LNCaP clone FGC (cell line): Measurements from ENCODE around the gene EIF2AK2.
A peak's percentile ranks its signal among the peaks of the same experiment; 100 is the strongest.

Experiments
- DNase-seq: peaks from one replicate; pipeline ENCODE4 v3.0.0-alpha.2; 2011; ENCODE audit warnings: low read depth
- H3K4me3 ChIP-seq: 2 replicates; pipeline ENCODE4 v1.5.1; 2011; ENCODE audit warnings: mild to moderate bottlenecking, low read depth, low read length, control low read depth
- CTCF ChIP-seq: IDR thresholded peaks from 2 replicates; pipeline ENCODE4 v1.5.1; 2012; ENCODE audit warnings: mild to moderate bottlenecking; ENCODE audit not compliant: control insufficient read depth, insufficient read depth; ENCODE audit errors: extremely low read depth

Gene EIF2AK2

GRCh38 chr2:37084797-37085196 is 72.0 kb downstream of the EIF2AK2 start:
- DNase-seq: no peak
- H3K4me3 ChIP-seq: peak overlapping the region; percentile 69
- no peak for TF ChIP-seq CTCF

- TF ChIP-seq CTCF: no peak
- peak within 1 kb of the TSS; percentile 69 for H3K4me3 ChIP-seq
- peak; percentile 88 for DNase-seq
Measured at GRCh38 chr2:37083873-37084794, 72.6 kb downstream of the EIF2AK2 start, which contains the start of the genes GPATCH11 and HEATR5B. TSS of gene GPATCH11 (plus strand) at chr2:37084518. CDS start at chr2:37088382, 3,864 bp downstream. TSS of gene HEATR5B (minus strand) at chr2:37084372. CDS start at chr2:37083414, 958 bp downstream.

- TF ChIP-seq CTCF: no peak
- no peak for DNase-seq
- H3K4me3 ChIP-seq: no peak overlapping the region
Measured at GRCh38 chr2:37080689-37081088, 76.1 kb downstream of the EIF2AK2 start.

- no peak for DNase-seq
- H3K4me3 ChIP-seq: no peak overlapping the region
- TF ChIP-seq CTCF: no peak
Measured at GRCh38 chr2:37080266-37080665, 76.5 kb downstream of the EIF2AK2 start.

- no peak overlapping the region for H3K4me3 ChIP-seq
- no peak for DNase-seq
- no peak for TF ChIP-seq CTCF
Measured at GRCh38 chr2:37070931-37071330, 85.8 kb downstream of the EIF2AK2 start.

- DNase-seq: no peak
- no peak for TF ChIP-seq CTCF
- no peak overlapping the region for H3K4me3 ChIP-seq
Measured at GRCh38 chr2:37068686-37069085, 88.1 kb downstream of the EIF2AK2 start.
